Esophagus squamous epithelium (tissue), 4 donors: ENCODE measurements around the gene PADI3.

Experiments used
- POLR2A ChIP-seq, 4 donors: fragments of 450-650 bp; IDR thresholded peaks; one replicate each; pipeline ENCODE4 v1.6.1; 2017; ENCODE audit warnings: antibody characterized with exemption in 4 of 4, mild to moderate bottlenecking in 4 of 4, moderate library complexity in 3 of 4
- TF ChIP-seq, protein P1 (sequence below), 6 experiments: fragments of 450-650 bp in 4 of 6; fragments of 200-600 bp in 2 of 6; sonication (generic) in 2 of 6; IDR thresholded peaks; one replicate each; pipeline ENCODE4 v1.5.1; 2016 to 2019; ENCODE audit warnings: antibody characterized with exemption in 6 of 6, mild to moderate bottlenecking in 4 of 6, moderate library complexity in 4 of 6

DNA sequence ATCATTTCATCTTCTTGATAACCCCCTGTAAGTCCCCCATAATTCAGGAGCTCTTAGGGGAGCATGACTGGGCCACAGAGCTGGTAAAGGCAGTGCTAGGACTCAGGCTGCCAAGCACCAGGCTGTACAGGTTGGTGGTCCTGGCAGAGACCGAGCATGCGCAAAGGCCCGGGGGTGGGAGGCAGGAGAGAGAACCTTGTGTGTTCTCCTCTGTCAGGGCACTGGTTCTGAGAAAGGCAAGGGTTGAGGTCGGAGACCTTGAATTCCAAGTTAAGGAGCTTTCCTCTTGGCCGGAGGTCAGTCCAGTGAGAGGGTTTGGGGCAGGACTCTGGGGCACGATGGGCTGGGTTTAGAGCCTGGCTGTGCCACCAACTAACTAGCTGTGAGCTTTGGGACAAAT lies 23.2 kb downstream of the PADI3 start:
- TF ChIP-seq, protein P1, sequence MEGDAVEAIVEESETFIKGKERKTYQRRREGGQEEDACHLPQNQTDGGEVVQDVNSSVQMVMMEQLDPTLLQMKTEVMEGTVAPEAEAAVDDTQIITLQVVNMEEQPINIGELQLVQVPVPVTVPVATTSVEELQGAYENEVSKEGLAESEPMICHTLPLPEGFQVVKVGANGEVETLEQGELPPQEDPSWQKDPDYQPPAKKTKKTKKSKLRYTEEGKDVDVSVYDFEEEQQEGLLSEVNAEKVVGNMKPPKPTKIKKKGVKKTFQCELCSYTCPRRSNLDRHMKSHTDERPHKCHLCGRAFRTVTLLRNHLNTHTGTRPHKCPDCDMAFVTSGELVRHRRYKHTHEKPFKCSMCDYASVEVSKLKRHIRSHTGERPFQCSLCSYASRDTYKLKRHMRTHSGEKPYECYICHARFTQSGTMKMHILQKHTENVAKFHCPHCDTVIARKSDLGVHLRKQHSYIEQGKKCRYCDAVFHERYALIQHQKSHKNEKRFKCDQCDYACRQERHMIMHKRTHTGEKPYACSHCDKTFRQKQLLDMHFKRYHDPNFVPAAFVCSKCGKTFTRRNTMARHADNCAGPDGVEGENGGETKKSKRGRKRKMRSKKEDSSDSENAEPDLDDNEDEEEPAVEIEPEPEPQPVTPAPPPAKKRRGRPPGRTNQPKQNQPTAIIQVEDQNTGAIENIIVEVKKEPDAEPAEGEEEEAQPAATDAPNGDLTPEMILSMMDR (IDR thresholded peaks at IDR 0.05): no peak
- no peak for TF ChIP-seq POLR2A (IDR thresholded peaks at IDR 0.05)
